GM20431 (cell line): Measurements from ENCODE around the gene TEDC2.

Experiments used
- in situ Hi-C: fragments of 300-500 bp; cut with MseI, MboI; formaldehyde crosslinking; loops from one replicate; pipeline ENCODE4 v1.15.0; 2020; ENCODE audit warnings: low sequenced_read_pairs; ENCODE audit not compliant: unreplicated experiment

Gene TEDC2

DNA sequence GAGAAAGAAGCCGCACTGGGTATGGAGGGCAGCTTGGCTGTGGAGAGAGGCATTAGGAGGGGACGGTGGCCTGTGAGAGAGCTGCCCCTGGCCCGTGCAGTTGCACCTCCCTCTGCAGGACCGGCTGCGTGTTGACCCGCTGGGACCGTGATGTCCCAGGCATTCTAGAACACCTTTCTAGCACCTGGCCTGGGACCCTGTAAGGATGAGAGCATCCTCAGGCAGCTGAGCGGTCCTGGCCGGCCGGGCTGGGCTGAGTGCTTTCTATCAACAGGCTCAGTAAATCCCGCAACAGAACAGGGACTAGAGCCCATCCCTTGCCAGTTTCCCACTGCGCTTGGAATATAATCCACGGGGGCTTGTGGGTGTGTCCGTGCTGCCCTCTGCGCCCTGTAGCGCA is 29.7 kb downstream of the TEDC2 start:
- in situ Hi-C loops = loop anchor here (25.0 kb wide), 1 partner anchor 152 kb away; the partner anchor contains the start of gene ABCA3

DNA sequence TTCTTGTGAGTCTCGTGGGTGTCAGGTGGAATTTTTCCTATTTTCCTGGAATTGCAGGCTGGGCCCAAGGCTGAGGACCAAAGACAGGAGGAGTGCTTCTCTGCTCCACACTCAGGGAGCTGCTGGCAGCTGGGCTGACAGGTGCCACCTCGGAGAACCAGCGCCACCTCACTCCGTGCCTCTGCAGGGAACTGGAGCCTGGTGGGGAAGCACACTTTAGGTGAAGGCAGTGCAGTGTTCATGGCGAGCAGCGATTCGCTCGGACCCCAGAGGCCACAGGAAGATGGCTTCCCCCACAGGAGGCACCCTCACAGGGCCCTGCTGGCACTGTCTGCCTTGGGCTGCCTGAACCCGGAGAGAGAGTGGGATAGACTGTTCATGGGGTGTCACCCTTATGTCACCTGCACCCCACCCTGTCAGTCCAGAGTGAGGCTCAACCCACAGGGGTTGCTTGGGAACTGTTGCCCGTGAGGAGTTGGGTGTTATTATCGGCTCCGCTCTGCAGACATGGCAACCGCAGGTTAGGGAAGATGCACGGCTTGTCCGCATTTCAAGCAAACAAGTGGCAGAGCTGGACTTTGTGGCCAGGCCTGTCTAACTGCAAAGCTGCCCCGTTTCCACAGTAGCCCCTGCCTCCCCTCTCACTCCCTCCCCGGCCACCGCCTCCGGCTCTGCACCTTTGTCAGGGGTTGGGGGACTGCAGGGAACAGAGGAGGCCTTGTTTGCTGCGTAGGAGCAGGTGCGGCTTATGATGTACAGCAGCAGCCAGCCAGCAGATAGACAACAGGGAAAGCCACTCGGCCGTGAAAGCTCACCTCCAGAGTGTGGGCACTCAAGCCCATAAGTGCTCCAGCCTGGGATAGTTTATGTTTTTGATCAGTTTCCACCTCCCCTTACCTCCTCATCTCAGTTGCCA is 30.5 kb downstream of the TEDC2 start:
- in situ Hi-C loops = loop anchor here (25.0 kb wide), 1 partner anchor 153 kb away; the partner anchor contains the start of gene ABCA3

DNA sequence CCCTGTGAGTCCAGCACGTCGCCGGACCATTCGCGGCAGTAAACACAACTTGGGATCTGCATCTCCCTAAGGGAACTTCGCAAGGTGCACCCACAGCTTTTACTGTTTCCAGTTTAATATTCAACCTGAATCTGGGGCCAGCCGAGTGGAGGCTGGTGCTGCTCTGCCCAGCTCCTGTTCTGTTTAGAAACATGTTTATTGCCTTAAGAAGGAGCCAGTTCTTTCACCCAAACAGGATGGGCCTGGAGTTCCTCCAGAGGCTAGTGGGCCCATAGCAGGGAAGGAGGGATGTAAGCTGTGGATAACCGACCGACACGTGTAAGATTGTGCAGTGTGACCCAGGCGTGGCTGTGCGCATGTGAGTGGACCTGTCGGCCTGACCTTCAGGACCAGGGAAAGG is 32.4 kb downstream of the TEDC2 start:
- in situ Hi-C loops = loop anchor here (25.0 kb wide), 1 partner anchor 155 kb away; the partner anchor contains the start of gene ABCA3

DNA sequence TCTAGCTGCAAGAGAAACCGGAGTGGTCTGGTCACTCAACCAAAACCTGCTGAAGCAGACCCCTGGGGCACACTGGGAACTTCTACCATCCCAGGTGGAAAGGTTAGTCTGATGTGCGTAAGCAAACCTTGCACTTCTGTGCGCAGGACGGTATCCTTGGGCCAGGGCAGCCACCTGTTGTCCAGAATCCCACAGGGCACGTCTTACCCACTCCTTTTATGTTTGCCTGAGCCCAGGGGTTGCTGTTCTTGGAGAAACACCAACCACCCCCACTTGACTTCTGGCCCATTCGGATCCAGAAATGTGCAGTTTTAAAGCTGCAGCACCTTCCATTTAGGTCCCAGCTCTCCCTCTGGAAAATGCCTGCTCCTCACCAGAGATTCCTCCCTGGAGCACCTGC is 33.7 kb downstream of the TEDC2 start:
- in situ Hi-C loops = loop anchor here (25.0 kb wide), 1 partner anchor 156 kb away; the partner anchor contains the start of gene ABCA3

DNA sequence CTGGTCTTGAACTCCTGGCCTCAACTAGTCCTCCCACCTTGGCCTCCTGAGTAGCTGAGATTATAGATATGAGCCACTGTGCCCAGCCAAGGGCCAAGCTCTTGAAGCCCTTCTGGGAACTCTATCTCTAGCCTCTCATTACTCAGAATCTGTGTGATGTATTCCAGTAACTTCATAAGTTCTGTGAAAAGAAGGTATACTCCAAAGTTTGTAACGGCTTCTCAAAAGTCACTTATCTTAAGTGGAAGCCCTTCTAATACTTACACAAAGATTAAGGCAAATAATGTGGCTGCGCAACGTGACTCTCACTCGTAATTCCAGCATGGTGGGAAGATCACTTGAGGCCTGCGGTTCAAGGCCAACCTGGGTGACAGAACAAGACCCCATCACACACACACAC is 34.7 kb downstream of the TEDC2 start:
- in situ Hi-C loops = loop anchor here (25.0 kb wide), 1 partner anchor 157 kb away; the partner anchor contains the start of gene ABCA3

DNA sequence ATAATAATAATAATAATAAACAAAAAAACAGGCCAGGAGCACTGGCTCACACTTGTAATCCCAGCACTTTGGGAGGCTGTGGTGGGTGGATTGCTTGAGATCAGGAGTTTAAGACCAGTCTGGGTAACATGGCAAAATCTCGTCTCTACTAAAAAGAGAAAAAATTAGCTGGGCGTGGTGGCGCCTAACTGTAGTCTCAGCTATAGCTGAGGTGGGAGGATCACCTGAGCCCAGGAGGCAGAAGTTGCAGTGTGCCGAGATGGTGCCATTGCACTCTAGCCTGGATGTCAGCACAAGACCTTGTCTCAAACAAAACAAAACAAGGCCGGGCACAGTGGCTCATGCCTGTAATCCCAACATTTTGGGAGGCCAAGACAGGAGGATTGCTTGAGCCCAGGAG is 35.1 kb downstream of the TEDC2 start:
- in situ Hi-C loops = loop anchor here (25.0 kb wide), 1 partner anchor 158 kb away; the partner anchor contains the start of gene ABCA3

DNA sequence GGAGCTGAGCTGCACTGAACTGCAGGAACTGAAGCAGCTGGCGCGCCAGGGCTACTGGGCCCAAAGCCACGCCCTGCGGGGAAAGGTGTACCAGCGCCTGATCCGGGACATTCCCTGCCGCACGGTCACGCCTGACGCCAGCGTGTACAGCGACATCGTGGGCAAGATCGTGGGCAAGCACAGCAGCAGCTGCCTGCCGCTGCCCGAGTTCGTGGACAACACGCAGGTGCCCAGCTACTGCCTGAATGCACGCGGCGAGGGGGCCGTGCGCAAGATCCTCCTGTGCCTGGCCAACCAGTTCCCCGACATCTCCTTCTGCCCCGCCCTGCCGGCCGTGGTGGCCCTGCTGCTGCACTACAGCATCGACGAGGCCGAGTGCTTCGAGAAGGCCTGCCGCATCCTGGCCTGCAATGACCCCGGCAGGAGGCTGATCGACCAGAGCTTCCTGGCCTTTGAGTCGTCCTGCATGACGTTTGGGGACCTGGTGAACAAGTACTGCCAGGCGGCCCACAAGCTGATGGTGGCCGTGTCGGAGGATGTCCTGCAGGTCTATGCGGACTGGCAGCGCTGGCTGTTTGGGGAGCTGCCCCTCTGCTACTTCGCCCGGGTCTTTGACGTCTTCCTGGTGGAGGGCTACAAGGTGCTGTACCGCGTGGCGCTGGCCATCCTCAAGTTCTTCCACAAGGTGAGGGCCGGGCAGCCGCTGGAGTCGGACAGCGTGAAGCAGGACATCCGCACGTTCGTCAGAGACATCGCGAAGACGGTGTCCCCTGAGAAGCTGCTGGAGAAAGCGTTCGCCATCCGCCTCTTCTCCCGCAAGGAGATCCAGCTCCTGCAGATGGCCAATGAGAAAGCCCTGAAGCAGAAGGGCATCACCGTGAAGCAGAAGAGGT is 36.6 kb downstream of the TEDC2 start:
- in situ Hi-C loops = loop anchor here (25.0 kb wide), 1 partner anchor 159 kb away; the partner anchor contains the start of gene ABCA3

DNA sequence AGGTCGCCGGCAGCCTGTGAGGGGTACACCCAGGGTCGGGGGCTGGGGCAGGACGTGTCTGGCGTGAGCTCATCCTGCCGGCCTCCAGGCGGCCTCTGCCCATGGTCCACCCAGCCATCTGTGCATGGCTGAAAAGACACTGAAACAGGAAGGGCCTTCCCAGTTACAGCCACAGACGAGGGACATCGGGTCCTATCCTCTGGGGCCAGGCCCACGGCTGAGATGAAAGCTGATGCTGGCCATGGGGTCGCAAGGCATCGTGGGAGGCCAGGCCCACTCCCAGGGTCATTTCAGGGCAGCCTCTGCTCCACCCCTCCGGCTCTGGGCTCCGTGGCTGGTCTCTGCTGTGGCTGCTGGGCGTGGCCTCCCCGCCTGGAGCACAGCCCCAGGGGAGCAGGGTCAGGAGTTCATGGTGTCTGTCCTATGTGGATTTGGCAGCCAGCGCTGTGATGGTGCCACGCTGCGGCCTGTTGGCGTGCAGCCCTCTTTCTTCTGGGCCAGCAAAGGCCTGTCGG is 37.3 kb downstream of the TEDC2 start:
- in situ Hi-C loops = loop anchor here (25.0 kb wide), 1 partner anchor 160 kb away; the partner anchor contains the start of gene ABCA3

DNA sequence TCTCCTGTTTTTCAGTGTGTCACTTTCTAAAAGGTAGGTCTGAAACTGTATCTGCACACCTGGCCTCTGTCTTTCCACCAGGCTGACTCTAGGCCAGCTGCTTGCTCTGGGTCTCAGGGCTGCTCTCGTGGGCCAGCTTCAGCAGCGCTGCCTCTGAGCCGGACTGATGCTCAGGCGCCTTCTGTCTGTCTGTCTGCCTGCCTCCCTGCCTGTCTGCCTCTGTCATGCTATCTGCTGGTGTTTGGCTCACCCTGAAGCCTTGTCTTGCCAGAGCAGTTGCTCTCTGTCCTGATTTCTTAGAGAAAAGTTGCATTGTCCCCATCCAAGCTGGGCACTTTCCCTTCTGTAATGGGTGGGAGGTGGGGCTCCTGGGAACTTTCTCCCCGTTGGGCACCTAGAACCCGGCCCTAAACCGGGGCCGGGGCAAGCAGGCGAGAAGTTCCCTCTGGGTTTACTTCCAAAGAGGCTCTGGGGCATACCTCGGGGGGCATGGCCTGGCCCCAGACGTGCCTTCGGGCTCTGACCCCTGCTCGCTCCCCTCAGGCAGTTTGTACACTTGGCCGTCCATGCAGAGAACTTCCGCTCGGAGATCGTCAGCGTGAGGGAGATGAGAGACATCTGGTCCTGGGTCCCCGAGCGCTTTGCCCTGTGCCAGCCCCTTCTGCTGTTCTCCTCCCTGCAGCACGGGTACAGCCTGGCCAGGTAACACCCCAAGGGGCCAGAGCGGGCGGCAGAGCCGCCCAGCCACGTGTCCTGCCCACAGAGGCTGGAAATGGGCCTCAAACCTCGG is 38.0 kb downstream of the TEDC2 start:
- in situ Hi-C loops = loop anchor here (25.0 kb wide), 1 partner anchor 161 kb away; the partner anchor contains the start of gene ABCA3

DNA sequence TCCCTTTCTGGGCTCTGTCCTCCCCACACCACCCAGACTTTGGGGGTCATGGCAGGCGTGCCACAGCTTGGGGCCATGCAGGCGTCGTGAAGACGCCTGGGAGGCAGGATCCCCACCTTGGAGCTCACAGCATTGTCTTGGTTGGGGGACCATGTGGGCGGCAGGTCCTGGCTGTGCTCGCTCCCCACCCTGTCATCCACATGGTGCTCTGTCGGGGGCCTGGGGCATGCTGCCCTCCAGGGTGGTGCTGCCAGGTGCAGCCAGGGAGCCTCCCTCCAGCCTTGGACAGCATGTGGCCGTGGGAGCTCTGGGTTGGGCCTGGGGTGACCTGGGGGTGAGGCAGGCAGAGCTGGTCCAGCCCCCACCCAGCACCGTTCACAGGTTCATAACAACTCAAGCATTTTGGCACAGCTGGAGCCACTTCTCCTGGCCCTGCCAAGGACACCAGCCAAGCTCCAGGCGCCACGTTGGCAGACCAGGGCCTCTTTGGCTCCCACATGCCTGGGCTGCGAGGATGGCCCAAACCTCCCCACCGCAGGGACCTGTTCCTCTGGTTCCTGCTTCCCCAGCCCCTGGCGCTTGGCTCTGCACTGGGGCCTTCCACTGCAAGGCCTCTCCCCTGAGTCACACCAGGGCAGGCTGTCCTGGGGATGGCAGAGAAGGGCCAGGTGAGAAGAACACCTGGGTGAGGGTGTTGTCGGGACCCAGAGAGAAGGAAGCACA is 38.8 kb downstream of the TEDC2 start:
- in situ Hi-C loops = loop anchor here (25.0 kb wide), 1 partner anchor 161 kb away; the partner anchor contains the start of gene ABCA3

DNA sequence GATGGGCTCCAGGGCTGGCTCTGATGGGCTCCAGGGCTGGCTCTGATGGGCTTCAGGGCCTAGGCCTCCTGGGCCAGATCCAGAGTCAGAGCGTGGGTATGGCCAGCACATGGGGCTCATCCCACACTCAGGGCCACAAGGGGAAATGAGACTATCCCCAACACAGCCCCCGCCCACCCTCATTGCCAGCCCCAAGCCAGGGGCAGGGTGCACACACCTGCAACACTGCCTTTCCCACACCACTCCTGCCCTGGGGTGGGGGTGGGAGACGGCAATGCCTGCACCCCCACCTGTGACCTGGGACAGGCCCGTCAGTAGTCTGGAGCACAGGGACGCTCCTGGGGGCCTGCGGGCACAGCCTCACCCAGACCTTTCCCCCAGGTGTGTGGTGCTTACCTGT is 39.5 kb downstream of the TEDC2 start:
- in situ Hi-C loops = loop anchor here (25.0 kb wide), 1 partner anchor 162 kb away; the partner anchor contains the start of gene ABCA3

DNA sequence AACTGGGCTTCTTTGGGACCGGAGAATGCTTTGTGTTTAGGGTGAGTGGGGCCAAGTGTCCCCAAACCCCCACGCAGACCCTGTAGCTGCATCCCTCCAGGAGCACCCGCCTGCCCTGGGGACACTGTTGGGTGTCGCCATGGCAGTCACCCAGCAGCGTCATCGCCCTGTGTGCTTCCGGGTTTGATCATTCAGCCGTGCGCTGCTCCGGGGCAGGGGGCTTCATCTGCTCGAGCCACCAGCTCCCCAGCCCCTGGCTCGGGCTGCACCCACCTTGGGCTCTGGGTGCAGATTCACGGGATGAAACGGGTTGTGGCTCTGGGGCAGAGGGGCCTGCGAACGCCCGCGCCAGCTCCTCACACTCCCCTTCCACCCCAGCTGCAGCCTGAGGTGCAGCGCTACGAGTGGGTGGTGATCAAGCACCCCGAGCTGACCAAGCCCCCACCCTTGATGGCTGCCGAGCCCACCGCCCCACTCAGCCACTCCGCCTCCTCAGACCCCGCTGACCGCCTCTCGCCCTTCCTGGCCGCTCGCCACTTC is 40.1 kb downstream of the TEDC2 start:
- in situ Hi-C loops = loop anchor here (25.0 kb wide), 1 partner anchor 163 kb away; the partner anchor contains the start of gene ABCA3

DNA sequence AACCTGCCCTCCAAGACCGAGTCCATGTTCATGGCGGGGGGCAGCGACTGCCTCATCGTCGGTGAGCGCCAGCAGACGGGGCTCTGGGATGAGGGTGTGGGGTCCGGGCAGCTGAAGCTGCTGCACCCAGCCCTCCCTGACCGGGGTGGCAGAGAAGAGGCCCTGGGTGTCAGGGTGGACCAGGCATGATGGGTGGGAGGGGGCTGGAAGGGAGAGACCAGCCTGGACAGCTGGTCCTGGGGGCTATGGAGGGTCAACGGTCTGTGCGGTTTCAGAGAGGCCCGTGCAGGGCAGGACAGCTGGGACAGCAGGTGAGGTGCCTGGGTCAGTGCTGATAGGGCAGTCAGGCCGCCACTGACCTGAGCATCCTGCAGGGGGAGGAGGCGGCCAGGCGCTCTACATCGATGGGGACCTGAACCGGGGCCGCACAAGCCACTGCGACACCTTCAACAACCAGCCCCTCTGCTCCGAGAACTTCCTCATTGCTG is 40.6 kb downstream of the TEDC2 start:
- in situ Hi-C loops = no loop called here

DNA sequence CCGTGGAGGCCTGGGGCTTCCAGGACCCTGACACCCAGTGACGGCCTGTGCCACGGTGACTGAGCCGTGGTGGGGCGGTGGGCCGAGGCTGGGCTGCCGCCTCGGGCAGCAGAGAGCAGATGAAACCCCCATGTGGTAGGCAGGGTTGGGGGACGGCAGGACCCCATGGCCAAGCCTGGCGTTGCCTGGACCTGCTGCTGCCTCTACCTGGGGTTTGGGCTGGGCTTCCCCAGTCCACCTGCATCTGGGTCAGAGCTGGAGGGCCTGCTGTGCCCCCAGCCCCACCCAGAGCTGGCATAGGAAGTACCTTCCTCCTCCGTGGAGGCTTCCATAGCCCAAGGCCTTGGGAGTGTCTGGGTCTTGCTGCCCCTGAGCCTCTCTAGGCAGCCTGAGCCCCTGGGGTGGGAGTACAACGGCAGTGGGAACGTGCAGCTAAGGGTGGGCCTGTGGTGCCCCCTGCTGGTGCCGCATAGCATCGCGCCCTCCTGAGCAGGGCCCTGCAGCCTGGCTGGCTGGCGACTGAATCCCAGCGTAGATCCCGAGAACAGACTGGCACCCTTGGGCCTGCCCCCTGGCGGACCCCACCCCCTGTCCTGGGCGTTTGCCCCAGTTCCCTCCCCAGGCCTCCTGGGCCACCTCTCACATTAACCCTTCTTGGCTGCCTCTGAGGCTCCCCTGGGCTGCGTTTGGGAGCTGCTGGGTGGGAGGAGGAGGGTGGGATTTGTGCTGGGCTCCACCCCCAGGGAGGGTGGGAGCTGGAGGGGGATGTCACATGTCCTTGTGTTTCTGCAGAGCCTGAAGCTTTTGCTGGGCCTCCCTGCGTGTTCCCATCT is 41.2 kb downstream of the TEDC2 start:
- in situ Hi-C loops = no loop called here

DNA sequence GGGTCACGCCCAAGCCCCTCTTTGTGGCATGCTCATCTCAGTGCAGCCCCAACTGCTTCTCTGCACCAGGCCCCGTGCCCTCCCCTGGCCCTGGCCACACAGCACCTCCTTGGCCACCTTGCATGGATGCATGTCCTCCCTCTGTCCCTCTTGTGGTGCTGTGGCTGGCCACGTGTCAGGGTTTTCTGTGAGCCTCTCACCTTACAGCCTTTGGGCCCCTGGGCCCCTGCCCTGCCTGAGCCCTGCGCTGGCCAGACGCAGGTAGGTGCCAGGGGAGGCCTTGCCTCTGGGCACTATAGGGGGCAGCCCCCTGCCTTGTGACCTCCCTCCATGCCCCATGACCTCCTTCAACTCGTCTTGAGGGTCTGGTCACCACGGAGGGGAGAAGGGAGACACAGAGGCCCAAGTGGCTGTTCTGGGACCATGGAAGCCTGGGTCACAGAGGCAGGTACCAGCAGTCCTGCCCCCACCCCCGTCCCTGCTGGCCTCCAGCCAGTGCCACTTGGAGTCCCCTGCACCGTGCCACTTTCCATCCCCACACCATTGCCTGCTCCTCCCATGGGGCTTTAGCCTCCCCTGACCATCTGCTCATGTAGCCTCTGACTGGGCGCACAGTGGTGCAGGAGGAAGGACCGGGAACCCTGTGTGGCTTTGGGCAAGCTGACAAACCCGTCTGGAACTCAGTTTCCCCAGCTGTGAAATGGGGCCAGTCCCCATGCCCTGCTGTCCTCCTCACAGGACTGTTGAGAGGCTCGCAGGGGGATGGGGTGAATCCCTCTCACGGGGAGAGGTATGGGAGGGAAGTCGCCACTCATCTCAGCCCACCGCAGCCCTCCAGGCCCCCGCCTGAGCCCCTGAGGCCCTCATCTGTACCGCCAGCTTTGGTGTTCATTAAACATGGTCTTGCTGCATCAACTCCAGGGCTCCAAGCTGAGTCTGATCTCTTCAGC is 42.3 kb downstream of the TEDC2 start:
- in situ Hi-C loops = no loop called here

DNA sequence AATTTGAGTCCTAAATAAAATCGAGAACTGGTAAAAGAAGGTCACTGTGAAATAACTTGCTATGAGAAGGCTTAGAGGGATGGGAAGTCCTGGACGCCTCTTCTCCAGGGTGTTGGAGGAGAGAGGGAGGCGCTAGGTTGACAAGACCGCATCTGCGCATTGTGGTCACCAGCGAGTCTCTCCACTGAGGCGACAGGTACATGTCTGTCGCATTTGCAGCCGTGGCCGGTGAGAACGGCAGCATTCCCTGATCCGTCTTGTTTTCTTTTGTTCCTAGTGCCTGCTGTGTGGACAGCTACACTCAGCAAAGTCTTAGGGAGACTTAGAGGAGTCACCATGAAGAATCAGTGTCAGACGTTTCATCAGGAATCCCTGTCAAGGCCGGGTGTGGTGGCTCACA is 45.8 kb downstream of the TEDC2 start:
- in situ Hi-C loops = no loop called here
